Measurements from ENCODE around the gene PLA2G15. TPM values are rescaled to one million over a fixed set of nuclear protein-coding genes. Genes with fewer than 3 reads are reported as not detected.

PLA2G15 gene
- polyA plus RNA-seq, 2 of the 4 experiments (the other 2 are of a cell fraction), result 4.8 to 8.7 TPM

- POLR2A ChIA-PET, result interaction anchor here (0.8 to 1.3 kb wide), 2 partner anchors 14 to 59 kb away, joined by 4 to 6 read pairs; partner anchors contain the start of genes PRMT7 and SLC7A6OS
- DNase-seq (ENCODE audit: low read depth in 1 of 2, low spot score in 1 of 2) (no peak), FAIRE-seq (no peak), ATAC-seq (no peak)
- H3K9me3 ChIP-seq, result no peaks in the 10 kb centered on the region
- 87% methylated on average over 6 of the region's 6 CpGs for WGBS (ENCODE audit: missing lambda C conversion rate)
- CTCF ChIA-PET, result interaction anchor here (0.6 to 6.0 kb wide), 7 partner anchors 8 to 607 kb away, joined by 3 to 42 read pairs (median 7); partner anchors contain the start of gene SLC7A6
- peaks cover 13% of the 10 kb centered on the region; the same call in 2 of the 3 replicates for H3K4me1 ChIP-seq
- H3K4me2 ChIP-seq, result no peak overlapping the region
- no peak overlapping the region for H3K27ac ChIP-seq
- H3K4me3 ChIP-seq, result no peak overlapping the region
- TF ChIP-seq RNF2 (IDR thresholded peaks at IDR 0.05; ENCODE audit: borderline replicate concordance, low read depth) (no peak), HOXB13 (CRISPR knock-in tag; IDR thresholded peaks at IDR 0.05; ENCODE audit: low read depth) (no peak), CBX8 (IDR thresholded peaks at IDR 0.05) (no peak), EHF (CRISPR knock-in tag; IDR thresholded peaks at IDR 0.05) (no peak)
Observed at GRCh38 chr16:68296693-68297092, 51.5 kb downstream of the PLA2G15 start.

DNA sequence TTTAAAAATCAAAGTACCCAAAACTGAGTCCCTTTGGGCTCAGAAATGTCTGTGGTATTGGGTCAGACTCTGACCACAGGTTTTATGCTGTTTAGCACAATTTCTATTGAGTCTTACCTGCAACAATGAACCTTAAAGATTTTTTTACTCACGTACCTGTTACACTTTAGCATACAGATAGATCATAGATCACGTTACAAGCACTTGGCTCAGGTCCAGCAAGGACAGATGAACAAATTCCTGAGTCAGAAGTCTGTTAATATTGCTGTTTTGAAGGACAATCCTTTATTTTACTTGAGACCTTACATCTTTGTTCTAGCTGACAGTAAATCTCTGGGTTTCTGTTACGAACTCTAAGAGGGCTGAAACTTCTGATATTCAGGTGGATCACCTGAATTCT is 52.7 kb downstream of the PLA2G15 start:
- H3K27ac ChIP-seq, result no peak overlapping the region
- FAIRE-seq (no peak), ATAC-seq (no peak), DNase-seq (ENCODE audit: low read depth in 1 of 2, low spot score in 1 of 2) (no peak)
- no peaks in the 10 kb centered on the region for H3K9me3 ChIP-seq
- 64% methylated on average over 3 of the region's 3 CpGs for WGBS (ENCODE audit: missing lambda C conversion rate)
- POLR2A ChIA-PET, result no interaction called here
- no peak overlapping the region for H3K4me3 ChIP-seq
- no peak overlapping the region for H3K4me2 ChIP-seq
- peaks cover 13% of the 10 kb centered on the region; the same call in 2 of the 3 replicates for H3K4me1 ChIP-seq
- CTCF ChIA-PET, result interaction anchor here (1.3 to 6.0 kb wide), 4 partner anchors 9 to 37 kb away, joined by 3 to 42 read pairs (median 7); partner anchors contain the start of gene SLC7A6
- TF ChIP-seq, protein P1, sequence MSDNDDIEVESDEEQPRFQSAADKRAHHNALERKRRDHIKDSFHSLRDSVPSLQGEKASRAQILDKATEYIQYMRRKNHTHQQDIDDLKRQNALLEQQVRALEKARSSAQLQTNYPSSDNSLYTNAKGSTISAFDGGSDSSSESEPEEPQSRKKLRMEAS (IDR thresholded peaks at IDR 0.05), result no peak
- TF ChIP-seq HOXB5 (CRISPR knock-in tag; IDR thresholded peaks at IDR 0.05) (no peak), MYC (IDR thresholded peaks at IDR 0.05; ENCODE audit: borderline replicate concordance, low read length) (no peak), NFE2L2 (conservative IDR thresholded peaks at IDR 0.05; ENCODE audit: low read length) (no peak), NR3C1 (IDR thresholded peaks at IDR 0.05) (no peak), EHF (CRISPR knock-in tag; IDR thresholded peaks at IDR 0.05) (no peak), BHLHE40 (IDR thresholded peaks at IDR 0.05; ENCODE audit: low read depth, low read length) (no peak), CTCF (IDR thresholded peaks at IDR 0.05) (no peak), FOXS1 (CRISPR knock-in tag; IDR thresholded peaks at IDR 0.05) (no peak), RAD21 (conservative IDR thresholded peaks at IDR 0.05 in 1 of 2, IDR thresholded peaks at IDR 0.05 in 1 of 2) (no peak)

DNA sequence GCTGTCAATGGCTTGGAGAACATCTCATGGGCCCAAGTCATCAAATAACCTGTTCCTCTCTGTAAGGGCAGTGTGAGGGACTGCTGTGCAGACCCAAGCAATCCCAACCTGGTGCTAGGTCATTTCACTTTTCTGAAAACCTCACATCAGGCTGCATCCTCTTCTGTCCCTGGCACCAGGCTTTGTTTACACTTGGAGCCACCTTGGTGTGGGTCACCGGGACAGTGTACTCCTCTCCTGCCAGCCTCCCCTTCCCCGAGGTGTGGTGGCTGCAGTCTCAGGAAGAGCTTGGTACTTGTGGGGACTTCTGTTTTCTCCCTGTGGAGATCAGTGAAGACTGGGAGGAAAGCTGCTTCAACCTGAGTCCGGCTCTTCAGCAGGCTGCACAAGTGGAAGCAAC is 53.1 kb downstream of the PLA2G15 start:
- no peak overlapping the region for H3K4me2 ChIP-seq
- H3K4me3 ChIP-seq, result no peak overlapping the region
- FAIRE-seq, result no peak
- POLR2A ChIA-PET, result interaction anchor here (3.1 kb wide), 1 partner anchor 12 kb away, joined by 25 read pairs; the partner anchor contains the start of genes PRMT7 and SLC7A6OS
- H3K9me3 ChIP-seq, result no peaks in the 10 kb centered on the region
- CTCF ChIA-PET, result interaction anchor here (0.9 to 6.0 kb wide), 4 partner anchors 8 to 38 kb away, joined by 3 to 42 read pairs (median 14); partner anchors contain the start of gene SLC7A6
- no peak for ATAC-seq
- H3K27ac ChIP-seq, result no peak overlapping the region
- TF ChIP-seq NPAS2 (CRISPR knock-in tag; IDR thresholded peaks at IDR 0.05; ENCODE audit: borderline replicate concordance) (no peak), BHLHE40 (IDR thresholded peaks at IDR 0.05; ENCODE audit: low read depth, low read length) (no peak), MAFK (IDR thresholded peaks at IDR 0.05; ENCODE audit: partially characterized antibody) (no peak), ESRRA (IDR thresholded peaks at IDR 0.05; ENCODE audit: borderline replicate concordance, low read length) (no peak), PHF8 (IDR thresholded peaks at IDR 0.05; ENCODE audit: borderline replicate concordance, low read depth) (no peak), CEBPB (IDR thresholded peaks at IDR 0.05) (no peak), JUN (IDR thresholded peaks at IDR 0.05) (no peak), POLR2A (IDR thresholded peaks at IDR 0.05; ENCODE audit: low read length) (no peak), CBX8 (IDR thresholded peaks at IDR 0.05) (no peak), TP53 (CRISPR knock-in tag; IDR thresholded peaks at IDR 0.05) (no peak), BCL3 (IDR thresholded peaks at IDR 0.05) (no peak), HOXA7 (CRISPR knock-in tag; IDR thresholded peaks at IDR 0.05) (no peak), CHD4 (IDR thresholded peaks at IDR 0.05; ENCODE audit: borderline replicate concordance) (no peak), EP300 (IDR thresholded peaks at IDR 0.05) (no peak), KDM1A (IDR thresholded peaks at IDR 0.05; ENCODE audit: low read depth) (no peak), FOSL2 (IDR thresholded peaks at IDR 0.05) (no peak), FOSL2 (CRISPR knock-in tag; IDR thresholded peaks at IDR 0.05) (no peak)
- TF ChIP-seq, protein P2, sequence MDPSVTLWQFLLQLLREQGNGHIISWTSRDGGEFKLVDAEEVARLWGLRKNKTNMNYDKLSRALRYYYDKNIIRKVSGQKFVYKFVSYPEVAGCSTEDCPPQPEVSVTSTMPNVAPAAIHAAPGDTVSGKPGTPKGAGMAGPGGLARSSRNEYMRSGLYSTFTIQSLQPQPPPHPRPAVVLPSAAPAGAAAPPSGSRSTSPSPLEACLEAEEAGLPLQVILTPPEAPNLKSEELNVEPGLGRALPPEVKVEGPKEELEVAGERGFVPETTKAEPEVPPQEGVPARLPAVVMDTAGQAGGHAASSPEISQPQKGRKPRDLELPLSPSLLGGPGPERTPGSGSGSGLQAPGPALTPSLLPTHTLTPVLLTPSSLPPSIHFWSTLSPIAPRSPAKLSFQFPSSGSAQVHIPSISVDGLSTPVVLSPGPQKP (IDR thresholded peaks at IDR 0.05; ENCODE audit: low read depth, low read length), result no peak
- no peak for DNase-seq (ENCODE audit: low read depth in 1 of 2, low spot score in 1 of 2)
- peaks cover 13% of the 10 kb centered on the region; the same call in 2 of the 3 replicates for H3K4me1 ChIP-seq
- WGBS (ENCODE audit: missing lambda C conversion rate), result 77% methylated on average over 3 of the region's 3 CpGs
